ENCODE results near the gene ARHGEF10L. TPM values are rescaled to one million over a fixed set of nuclear protein-coding genes. Genes with fewer than 3 reads are reported as not detected.
A peak's percentile ranks its signal among the peaks of the same experiment; 100 is the strongest.

The ARHGEF10L gene
- total RNA-seq, 1 donor from 2014 or later: 34.3 TPM

- intact Hi-C loops (cut with DNase I): no loop called here
- DNase-seq (ENCODE audit: low spot score) (no peak), ATAC-seq (no peak)
These were observed 42.1 kb downstream of the ARHGEF10L start for GRCh38 chr1:17581389-17582123.

- ATAC-seq (no peak), DNase-seq (ENCODE audit: low spot score) (no peak)
- intact Hi-C loops (cut with DNase I): no loop called here
These were observed 42.8 kb downstream of the ARHGEF10L start for GRCh38 chr1:17582124-17582774.

GRCh38 chr1:17584539-17584938, 45.0 kb downstream of the ARHGEF10L start:
- DNase-seq (ENCODE audit: low spot score) (no peak), ATAC-seq (no peak)
- intact Hi-C loops (cut with DNase I): no loop called here

- ATAC-seq (no peak), DNase-seq (ENCODE audit: low spot score) (no peak)
- intact Hi-C loops (cut with DNase I): no loop called here
These were observed 45.9 kb downstream of the ARHGEF10L start for GRCh38 chr1:17585266-17585987.

GRCh38 chr1:17586172-17586964, 46.9 kb downstream of the ARHGEF10L start:
- intact Hi-C loops (cut with DNase I): no loop called here
- no peak for DNase-seq (ENCODE audit: low spot score)
- ATAC-seq: peak; percentile 50

- intact Hi-C loops (cut with DNase I): no loop called here
- no peak for DNase-seq (ENCODE audit: low spot score)
- peak; percentile 37 for ATAC-seq
These were observed 48.2 kb downstream of the ARHGEF10L start for GRCh38 chr1:17587693-17588047.

GRCh38 chr1:17588048-17588871, 48.8 kb downstream of the ARHGEF10L start:
- intact Hi-C loops (cut with DNase I): no loop called here
- DNase-seq (ENCODE audit: low spot score) (no peak), ATAC-seq (peak; percentile 64)

- ATAC-seq: no peak
- intact Hi-C loops (cut with DNase I): no loop called here
- DNase-seq (ENCODE audit: low spot score): no peak
These were observed 52.4 kb downstream of the ARHGEF10L start for GRCh38 chr1:17591814-17592430.

GRCh38 chr1:17594026-17594425, 54.5 kb downstream of the ARHGEF10L start:
- intact Hi-C loops (cut with DNase I): no loop called here
- no peak for DNase-seq (ENCODE audit: low spot score)
- ATAC-seq: no peak

GRCh38 chr1:17594690-17595601, 55.4 kb downstream of the ARHGEF10L start:
- ATAC-seq (no peak), DNase-seq (ENCODE audit: low spot score) (no peak)
- intact Hi-C loops (cut with DNase I): no loop called here

GRCh38 chr1:17595602-17595925, 56.1 kb downstream of the ARHGEF10L start:
- intact Hi-C loops (cut with DNase I): no loop called here
- DNase-seq (ENCODE audit: low spot score) (no peak), ATAC-seq (no peak)

GRCh38 chr1:17596186-17596585, 56.7 kb downstream of the ARHGEF10L start:
- DNase-seq (ENCODE audit: low spot score) (no peak), ATAC-seq (no peak)
- intact Hi-C loops (cut with DNase I): no loop called here

- intact Hi-C loops (cut with DNase I): no loop called here
- ATAC-seq (no peak), DNase-seq (ENCODE audit: low spot score) (no peak)
These were observed 57.4 kb downstream of the ARHGEF10L start for GRCh38 chr1:17596651-17597509.

GRCh38 chr1:17597651-17598050, 58.2 kb downstream of the ARHGEF10L start:
- DNase-seq (ENCODE audit: low spot score) (no peak), ATAC-seq (no peak)
- intact Hi-C loops (cut with DNase I): no loop called here

GRCh38 chr1:17598251-17598650, 58.8 kb downstream of the ARHGEF10L start:
- intact Hi-C loops (cut with DNase I): no loop called here
- no peak for DNase-seq (ENCODE audit: low spot score)
- no peak for ATAC-seq

GRCh38 chr1:17599291-17599953, 59.9 kb downstream of the ARHGEF10L start:
- intact Hi-C loops (cut with DNase I): no loop called here
- no peak for DNase-seq (ENCODE audit: low spot score)
- no peak for ATAC-seq

Measured in sciatic nerve (tissue), 2 donors.